ENCODE results near the gene CHST1.

The CHST1 gene

DNA sequence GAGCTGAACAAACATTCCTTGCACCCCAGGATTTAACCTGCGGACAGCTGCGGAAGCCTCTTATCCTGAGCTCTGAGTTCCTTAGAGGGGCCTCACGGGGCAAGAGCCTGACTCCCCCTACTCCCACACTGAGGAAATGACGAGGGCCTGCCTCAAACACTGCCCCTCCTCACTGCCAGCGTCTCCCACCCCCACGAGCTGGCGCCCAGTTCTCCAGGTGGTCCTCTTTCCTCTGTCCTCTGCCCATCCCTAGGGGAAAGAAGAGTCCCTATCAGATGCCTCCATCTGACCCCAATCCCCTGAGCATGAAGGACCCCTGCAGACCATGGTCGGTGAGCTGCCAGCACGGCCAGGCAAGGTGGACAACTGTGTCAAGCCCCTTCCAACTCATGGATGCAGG is 14.3 kb downstream of the CHST1 start:
- Histone ChIP-seq H3K36me3 (no peaks in the 10 kb centered on the region), H3K9ac (no peak overlapping the region), H3K4me3 (no peak overlapping the region), H3K4me2 (no peak overlapping the region), H3K27me3 (peaks cover 0 to 7% (median 0%) of the 10 kb centered on the region in 11 experiments; a peak in 6 of 22 replicates), H4K20me1 (peaks cover 0 to 16% (median 0%) of the 10 kb centered on the region in 11 experiments; a peak in 5 of 22 replicates), H3K27ac (no peak overlapping the region), H3K4me1 (peaks cover 0 to 11% (median 4%) of the 10 kb centered on the region in 10 experiments; a peak in 7 of 20 replicates), H3K9me3 (replicated peaks in 1 of 11) (peaks cover 0 to 13% (median 0%) of the 10 kb centered on the region in 11 experiments; a peak in 4 of 22 replicates)
- TF ChIP-seq Cebpa-rat (IDR thresholded peaks at IDR 0.05) = no peak

GRCh38 chr11:45650166-45651095 is 15.0 kb downstream of the CHST1 start:
- TF ChIP-seq Cebpa-rat (IDR thresholded peaks at IDR 0.05) = no peak

GRCh38 chr11:45649544-45650165 is 15.8 kb downstream of the CHST1 start:
- Histone ChIP-seq H3K27ac (no peak overlapping the region), H3K9me3 (replicated peaks in 1 of 11) (peaks cover 0 to 17% (median 0%) of the 10 kb centered on the region in 11 experiments; a peak in 4 of 22 replicates), H3K36me3 (no peaks in the 10 kb centered on the region), H3K4me3 (no peak overlapping the region), H4K20me1 (peaks cover 0 to 10% (median 0%) of the 10 kb centered on the region in 11 experiments; a peak in 3 of 22 replicates), H3K9ac (no peak overlapping the region), H3K4me1 (peaks cover 0 to 7% (median 2%) of the 10 kb centered on the region in 10 experiments; a peak in 5 of 20 replicates), H3K27me3 (no peaks in the 10 kb centered on the region; a peak in 1 of 22 replicates), H3K4me2 (no peak overlapping the region)
- no peak for TF ChIP-seq Cebpa-rat (IDR thresholded peaks at IDR 0.05)

More at GRCh38 chr11:45650166-45651095, 15.0 kb downstream of the CHST1 start:
- Histone ChIP-seq H3K27me3 (peaks cover 0 to under 1% (median 0%) of the 10 kb centered on the region in 11 experiments; a peak in 2 of 22 replicates), H4K20me1 (peaks cover 0 to 12% (median 0%) of the 10 kb centered on the region in 11 experiments; a peak in 5 of 22 replicates), H3K36me3 (no peaks in the 10 kb centered on the region), H3K9ac (no peak overlapping the region), H3K9me3 (replicated peaks in 1 of 11) (peaks cover 0 to 16% (median 0%) of the 10 kb centered on the region in 11 experiments; a peak in 4 of 22 replicates), H3K4me1 (peaks cover 0 to 11% (median 4%) of the 10 kb centered on the region in 10 experiments; a peak in 7 of 20 replicates), H3K4me2 (no peak overlapping the region), H3K27ac (no peak overlapping the region), H3K4me3 (no peak overlapping the region)

DNA sequence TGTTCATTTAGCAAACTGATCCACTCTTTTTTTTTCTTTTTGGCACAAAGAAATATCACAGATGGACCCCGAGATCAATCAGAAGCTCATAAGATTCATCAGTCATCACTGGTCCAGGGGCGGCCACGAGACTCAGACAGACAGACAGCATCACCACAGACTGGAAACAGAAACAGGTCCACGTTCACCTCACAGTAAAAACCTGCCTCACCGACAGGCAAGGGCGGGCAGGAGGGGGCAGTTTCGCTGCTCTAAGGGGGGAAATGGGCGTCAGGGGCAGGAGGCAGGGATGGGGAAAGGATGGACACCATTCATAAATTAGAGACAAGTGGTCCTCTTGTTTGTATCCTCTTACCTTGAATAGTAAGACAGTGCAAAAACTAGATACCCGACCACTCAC is 16.5 kb downstream of the CHST1 start:
- TF ChIP-seq Cebpa-rat (IDR thresholded peaks at IDR 0.05) = no peak
- H4K20me1 ChIP-seq = peaks cover 0 to 10% (median 0%) of the 10 kb centered on the region in 11 experiments; a peak in 2 of 22 replicates
- no peaks in the 10 kb centered on the region for H3K27me3 ChIP-seq
- H3K27ac ChIP-seq = no peak overlapping the region
- H3K9me3 ChIP-seq (replicated peaks in 1 of 11) = peaks cover 0 to 17% (median 0%) of the 10 kb centered on the region in 11 experiments; a peak in 4 of 22 replicates
- H3K4me2 ChIP-seq = no peak overlapping the region
- no peak overlapping the region for H3K4me3 ChIP-seq
- H3K4me1 ChIP-seq = peaks cover 0 to 7% (median 2%) of the 10 kb centered on the region in 10 experiments; a peak in 5 of 20 replicates
- H3K36me3 ChIP-seq = no peaks in the 10 kb centered on the region
- H3K9ac ChIP-seq = no peak overlapping the region

GRCh38 chr11:45647786-45648185 is 17.6 kb downstream of the CHST1 start:
- no peaks in the 10 kb centered on the region for H3K36me3 ChIP-seq
- no peaks in the 10 kb centered on the region for H3K27me3 ChIP-seq
- H4K20me1 ChIP-seq = peaks cover 0 to 6% (median 0%) of the 10 kb centered on the region in 11 experiments; a peak in 1 of 22 replicates
- no peak for TF ChIP-seq Cebpa-rat (IDR thresholded peaks at IDR 0.05)
- H3K4me3 ChIP-seq = no peak overlapping the region
- H3K9me3 ChIP-seq (replicated peaks in 1 of 11) = peaks cover 0 to 17% (median 0%) of the 10 kb centered on the region in 11 experiments; a peak in 4 of 22 replicates
- no peak overlapping the region for H3K9ac ChIP-seq
- H3K4me1 ChIP-seq = peaks cover 0 to 7% (median 2%) of the 10 kb centered on the region in 10 experiments; a peak in 5 of 20 replicates
- H3K4me2 ChIP-seq = no peak overlapping the region
- no peak overlapping the region for H3K27ac ChIP-seq

DNA sequence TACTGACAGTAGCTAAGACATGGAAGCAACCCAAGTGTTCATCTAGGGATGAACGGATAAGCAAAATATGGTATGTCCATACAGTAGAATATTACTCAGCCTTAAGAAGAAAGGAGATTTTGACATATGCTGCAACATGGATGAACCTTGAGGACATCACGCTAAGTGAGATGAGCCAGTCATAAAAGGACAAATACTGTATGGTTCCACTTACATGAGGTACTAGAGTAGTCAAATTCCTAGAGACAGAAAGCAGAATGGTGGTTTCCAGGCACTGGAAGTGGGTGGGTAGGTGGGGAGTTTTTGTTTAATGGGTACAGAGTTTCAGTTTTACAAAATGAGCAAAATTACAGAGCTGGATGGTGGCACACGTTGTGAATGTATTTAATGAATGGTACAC is 18.1 kb downstream of the CHST1 start:
- no peak for TF ChIP-seq Cebpa-rat (IDR thresholded peaks at IDR 0.05)
- H3K36me3 ChIP-seq = no peaks in the 10 kb centered on the region

GRCh38 chr11:45646275-45646927 is 19.0 kb downstream of the CHST1 start:
- Histone ChIP-seq H3K4me1 (peaks cover 0 to 7% (median 0%) of the 10 kb centered on the region in 10 experiments; a peak in 3 of 20 replicates), H4K20me1 (no peaks in the 10 kb centered on the region), H3K36me3 (no peaks in the 10 kb centered on the region), H3K9me3 (replicated peaks in 1 of 11) (peaks cover 0 to 17% (median 0%) of the 10 kb centered on the region in 11 experiments; a peak in 4 of 22 replicates), H3K4me2 (peak overlapping the region in 4 of 11 experiments; percentile 20 to 43 (median 30); a peak in 6 of 22 replicates), H3K27me3 (no peaks in the 10 kb centered on the region), H3K4me3 (no peak overlapping the region), H3K27ac (no peak overlapping the region), H3K9ac (no peak overlapping the region)
- no peak for TF ChIP-seq Cebpa-rat (IDR thresholded peaks at IDR 0.05)

More for the DNA sequence above, 18.1 kb downstream of the CHST1 start:
- no peak overlapping the region for H3K4me2 ChIP-seq
- peaks cover 0 to 17% (median 0%) of the 10 kb centered on the region in 11 experiments; a peak in 4 of 22 replicates for H3K9me3 ChIP-seq (replicated peaks in 1 of 11)
- H3K27ac ChIP-seq = no peak overlapping the region
- H3K27me3 ChIP-seq = no peaks in the 10 kb centered on the region
- no peak overlapping the region for H3K4me3 ChIP-seq
- H4K20me1 ChIP-seq = peaks cover 0 to 1% (median 0%) of the 10 kb centered on the region in 11 experiments; a peak in 1 of 22 replicates
- H3K4me1 ChIP-seq = peaks cover 0 to 7% (median 0%) of the 10 kb centered on the region in 10 experiments; a peak in 3 of 20 replicates
- no peak overlapping the region for H3K9ac ChIP-seq
